CD4-positive, alpha-beta T cell (primary cell): Measurements from ENCODE around the gene ELMO1. TPM values are rescaled to one million over a fixed set of nuclear protein-coding genes. Genes with fewer than 3 reads are reported as not detected.

Experiments
- ATAC-seq: fragments of 200-7000 bp; cut with Tn5 transposase; one replicate; pipeline ENCODE4 v1.10.0; 2022; ENCODE audit warnings: mild to moderate bottlenecking; ENCODE audit not compliant: poor library complexity
- CTCF ChIA-PET: fragments of 350-600 bp; sonication (Branson Sonifier 250); formaldehyde crosslinking; loops from one replicate; lab custom pipeline; 2021; ENCODE audit warnings: antibody characterized with exemption, inconsistent platforms; lab: Charles Lee
- POLR2A ChIA-PET: fragments of 350-600 bp; sonication (Branson Sonifier 250); formaldehyde crosslinking; loops from one replicate; lab custom pipeline; 2021; ENCODE audit warnings: antibody characterized with exemption, inconsistent platforms; lab: Charles Lee
- DNase-seq, 14 experiments: peaks; one replicate each; pipeline ENCODE4 v3.0.0-alpha.2; 2013 to 2020; ENCODE audit warnings: mixed read lengths in 2 of 14
- H3K27ac ChIP-seq, 2 donors: one replicate each; pipeline versions ENCODE4 v1.5.1 to v1.7.0; 2013; ENCODE audit warnings: low read length in 2 of 2, low read depth in 1 of 2, mild to moderate bottlenecking in 1 of 2
- H3K27me3 ChIP-seq, 2 experiments: 1 replicate in 1 of 2; 2 replicates in 1 of 2; pipeline versions ENCODE4 v1.6.1 to v1.7.0; 2013; ENCODE audit warnings: low read length in 2 of 2, control low read depth in 1 of 2, mild to moderate bottlenecking in 1 of 2, moderate library complexity in 1 of 2; ENCODE audit not compliant: insufficient read depth in 2 of 2, control insufficient read depth in 1 of 2
- H3K36me3 ChIP-seq: one replicate; pipeline ENCODE4 v1.6.1; 2013; ENCODE audit warnings: low read length, control low read depth; ENCODE audit not compliant: insufficient read depth
- H3K4me1 ChIP-seq: one replicate; pipeline ENCODE4 v1.6.1; 2013; ENCODE audit warnings: low read length, control low read depth; ENCODE audit not compliant: insufficient read depth
- H3K4me3 ChIP-seq: one replicate; pipeline ENCODE4 v1.5.1; 2013; ENCODE audit warnings: mild to moderate bottlenecking, low read length, moderate library complexity
- H3K9me3 ChIP-seq, 2 experiments: 1 replicate in 1 of 2; 2 replicates in 1 of 2; pipeline versions ENCODE4 v1.6.1 to v1.7.0; 2013; ENCODE audit warnings: low read length in 2 of 2, mild to moderate bottlenecking in 2 of 2, control low read depth in 1 of 2, moderate library complexity in 1 of 2; ENCODE audit not compliant: control insufficient read depth in 1 of 2, insufficient read depth in 1 of 2
- H3K27ac Mint-ChIP-seq: one replicate; pipeline ENCODE4 v1.8.0; 2020; ENCODE audit warnings: mixed read lengths
- H3K27me3 Mint-ChIP-seq: one replicate; pipeline ENCODE4 v1.8.0; 2021; ENCODE audit warnings: mixed read lengths
- H3K36me3 Mint-ChIP-seq: one replicate; pipeline ENCODE4 v1.8.0; 2021; ENCODE audit warnings: low read depth, mixed read lengths
- H3K4me1 Mint-ChIP-seq: one replicate; pipeline ENCODE4 v1.8.0; 2021; ENCODE audit warnings: low read depth, mixed read lengths
- H3K4me3 Mint-ChIP-seq: one replicate; pipeline ENCODE4 v1.8.0; 2020; ENCODE audit warnings: mild to moderate bottlenecking, mixed read lengths
- H3K9me3 Mint-ChIP-seq: one replicate; pipeline ENCODE4 v1.8.0; 2020; ENCODE audit warnings: mixed read lengths
- CTCF ChIP-seq: fragments of 200-600 bp; IDR thresholded peaks from one replicate; pipeline ENCODE4 v1.8.0; 2022; ENCODE audit warnings: antibody characterized with exemption, mild to moderate bottlenecking
- intact Hi-C, 2 experiments: fragments of 100-400 bp; cut with DNase I in 1 of 2; cut with micrococcal nuclease in 1 of 2; formaldehyde crosslinking; loops; one replicate each; pipeline versions ENCODE4 v1.15.1 to v1.9.0; 2023 to 2025; cut with DNase I, micrococcal nuclease
- total RNA-seq, 174 experiments: library from RNA in 2 of 174; stranded (reverse) in 2 of 174; gene quantifications; one replicate each; pipeline ENCODE4 v1.2.3 and lab custom pipeline; 2021 to 2026

ELMO1 gene
- total RNA-seq, 2 experiments from 2014 or later: 117 to 120 TPM

GRCh38 chr7:37048674-37049073, 400.0 kb downstream of the ELMO1 start:
- no peaks in the 10 kb centered on the region for H3K36me3 ChIP-seq
- H3K27ac Mint-ChIP-seq: no peak overlapping the region
- no peaks in the 10 kb centered on the region for H3K4me1 ChIP-seq
- no peak for ATAC-seq
- no peaks in the 10 kb centered on the region for H3K27me3 Mint-ChIP-seq
- no peak for TF ChIP-seq CTCF
- no peak for DNase-seq
- POLR2A ChIA-PET: no interaction called here
- CTCF ChIA-PET: no interaction called here
- H3K4me3 Mint-ChIP-seq: no peak overlapping the region
- H3K36me3 Mint-ChIP-seq: peaks cover 64% of the 10 kb centered on the region
- H3K9me3 ChIP-seq: no peaks in the 10 kb centered on the region
- H3K9me3 Mint-ChIP-seq: no peaks in the 10 kb centered on the region
- H3K4me1 Mint-ChIP-seq: peaks cover 39% of the 10 kb centered on the region
- H3K27ac ChIP-seq: no peak overlapping the region
- no peak overlapping the region for H3K4me3 ChIP-seq
- H3K27me3 ChIP-seq: no peaks in the 10 kb centered on the region
- intact Hi-C loops: no loop called here

- H3K4me3 Mint-ChIP-seq: no peak overlapping the region
- Histone ChIP-seq H3K4me1 (no peaks in the 10 kb centered on the region), H3K27me3 (no peaks in the 10 kb centered on the region), H3K4me3 (no peak overlapping the region), H3K9me3 (peaks cover 0 to 3% of the 10 kb centered on the region in 2 experiments), H3K27ac (no peak overlapping the region), H3K36me3 (no peaks in the 10 kb centered on the region)
- H3K9me3 Mint-ChIP-seq: no peaks in the 10 kb centered on the region
- DNase-seq (no peak), ATAC-seq (no peak)
- H3K4me1 Mint-ChIP-seq: peaks cover 33% of the 10 kb centered on the region
- ChIA-PET CTCF (interaction anchor here (1.2 kb wide), 1 partner anchor 12 kb away, joined by 3 read pairs; no protein-coding TSS in a partner anchor), POLR2A (interaction anchor here (0.8 kb wide), 1 partner anchor 12 kb away, joined by 3 read pairs; no protein-coding TSS in a partner anchor)
- H3K27ac Mint-ChIP-seq: no peak overlapping the region
- H3K27me3 Mint-ChIP-seq: no peaks in the 10 kb centered on the region
- TF ChIP-seq CTCF: no peak
- intact Hi-C loops: no loop called here
- H3K36me3 Mint-ChIP-seq: peaks cover 64% of the 10 kb centered on the region
Observed at GRCh38 chr7:37047260-37047659, 401.4 kb downstream of the ELMO1 start.

DNA sequence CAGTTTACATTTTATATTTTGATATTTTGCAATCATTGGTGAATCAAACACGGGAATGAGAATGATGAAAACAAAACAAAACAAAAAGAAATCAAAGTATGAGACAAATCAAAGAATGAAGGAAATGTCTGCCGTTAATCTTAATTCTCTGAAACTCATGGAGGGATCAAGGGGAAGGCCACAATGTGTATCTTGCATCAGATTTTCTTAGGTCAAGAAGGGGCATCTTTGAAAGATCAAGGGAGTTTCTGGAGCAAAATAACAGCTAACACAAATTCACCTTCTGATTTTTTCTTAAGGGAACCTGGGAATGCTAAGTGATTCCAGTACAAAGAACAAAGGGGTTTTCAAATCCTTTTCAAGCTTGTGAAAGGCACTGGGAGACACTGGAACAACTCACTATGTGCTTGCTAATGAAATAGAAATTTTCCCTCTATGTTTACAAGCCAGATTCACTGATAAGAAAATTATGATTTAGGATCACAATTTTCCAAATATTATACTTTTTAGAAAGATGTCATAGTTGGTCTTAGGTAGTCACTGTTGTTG, 402.1 kb downstream of the ELMO1 start:
- Histone ChIP-seq H3K36me3 (no peaks in the 10 kb centered on the region), H3K4me1 (no peaks in the 10 kb centered on the region), H3K27me3 (no peaks in the 10 kb centered on the region), H3K27ac (no peak overlapping the region), H3K9me3 (peaks cover 0 to 3% of the 10 kb centered on the region in 2 experiments), H3K4me3 (no peak overlapping the region)
- H3K36me3 Mint-ChIP-seq: peaks cover 64% of the 10 kb centered on the region
- no peaks in the 10 kb centered on the region for H3K27me3 Mint-ChIP-seq
- ATAC-seq (no peak), DNase-seq (no peak)
- no peak overlapping the region for H3K4me3 Mint-ChIP-seq
- no peak overlapping the region for H3K27ac Mint-ChIP-seq
- peaks cover 33% of the 10 kb centered on the region for H3K4me1 Mint-ChIP-seq
- TF ChIP-seq CTCF: no peak
- intact Hi-C loops: no loop called here
- ChIA-PET POLR2A (interaction anchor here (0.8 kb wide), 1 partner anchor 11 kb away, joined by 3 read pairs; no protein-coding TSS in a partner anchor), CTCF (interaction anchor here (1.2 kb wide), 1 partner anchor 12 kb away, joined by 3 read pairs; no protein-coding TSS in a partner anchor)
- H3K9me3 Mint-ChIP-seq: peaks cover 1% of the 10 kb centered on the region
